ENCODE measurements around the gene KAT2A. TPM values are rescaled to one million over a fixed set of nuclear protein-coding genes. Genes with fewer than 3 reads are reported as not detected.

The KAT2A gene
- total RNA-seq, 3 donors from 2014 or later (not counting 1 experiment from before 2014, with no cell fraction given): 29.6 to 32.8 (median 29.9) TPM

- Mint-ChIP-seq H3K27me3 (ENCODE audit: low read depth in 2 of 2) (no peaks in the 10 kb centered on the region), H3K27ac (peak within 1 kb of the TSS; percentile 89 to 95), H3K9me3 (no peaks in the 10 kb centered on the region), H3K4me3 (peak within 1 kb of the TSS; percentile 86), H3K36me3 (no peaks in the 10 kb centered on the region), H3K4me1 (peaks cover 9 to 31% of the 10 kb centered on the region in 2 donors)
- peak; percentile 84 to 89 (median 86) for ATAC-seq
- Histone ChIP-seq H3K27me3 (ENCODE audit: control insufficient read depth, insufficient read depth, low read length) (no peaks in the 10 kb centered on the region), H3K9me3 (ENCODE audit: control insufficient read depth, insufficient read depth, low read length) (no peaks in the 10 kb centered on the region), H3K27ac (ENCODE audit: low read length) (peak within 1 kb of the TSS; percentile 78), H3K4me3 (ENCODE audit: low read length) (peak within 1 kb of the TSS; percentile 45), H3K4me1 (ENCODE audit: control insufficient read depth, insufficient read depth, low read length) (peaks cover 45% of the 10 kb centered on the region), H3K36me3 (ENCODE audit: control insufficient read depth, insufficient read depth, low read length) (peaks cover 17% of the 10 kb centered on the region)
- peak; percentile 68 to 94 for DNase-seq
- TF ChIP-seq CTCF (IDR thresholded peaks at IDR 0.05): no peak
- WGBS (ENCODE audit: insufficient coverage): 0% methylated on average over 10 of the region's 10 CpGs
- intact Hi-C loops (cut with micrococcal nuclease): loop anchor here (1.0 kb wide), 1 partner anchor 43 kb away; no protein-coding TSS in a partner anchor
Observed at GRCh38 chr17:42112552-42113176, 8.5 kb downstream of the KAT2A start, which contains the start of gene DHX58. Gene DHX58 (minus strand): TSS chr17:42112714. CDS start chr17:42111892, 822 bp downstream.

DNA sequence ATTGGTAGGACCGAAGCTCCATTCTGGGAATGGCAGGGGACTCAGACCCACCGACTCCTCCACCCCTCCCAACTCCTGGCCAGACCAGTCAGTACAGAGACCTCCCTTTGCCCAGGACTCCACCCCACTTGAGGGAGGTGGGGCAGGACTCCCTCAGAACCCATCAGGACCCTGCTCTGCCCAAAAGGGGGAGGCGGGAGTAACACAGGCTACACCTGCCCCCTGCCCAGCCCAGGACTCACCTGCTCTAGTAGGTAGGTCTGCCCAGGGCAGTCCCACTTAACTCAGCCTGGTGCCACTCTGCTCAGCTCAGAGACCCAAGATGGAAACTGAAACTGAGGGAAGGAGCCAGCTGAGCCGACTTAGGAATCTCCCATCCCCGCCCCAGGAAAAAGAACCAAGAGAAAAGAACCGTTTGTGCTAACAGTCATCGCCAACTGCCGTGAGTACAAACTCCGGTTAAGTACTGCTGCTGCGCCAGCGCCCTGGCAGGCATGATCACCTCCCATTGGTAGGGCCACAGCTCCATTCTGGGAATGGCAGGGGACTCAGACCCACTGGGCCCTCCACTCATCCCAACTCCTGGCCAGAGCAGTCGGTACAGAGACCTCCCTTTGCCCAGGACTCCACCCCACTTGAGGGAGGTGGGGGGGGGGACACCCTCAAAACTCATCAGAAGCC is 9.2 kb downstream of the KAT2A start:
- peaks cover 9 to 31% of the 10 kb centered on the region in 2 donors for H3K4me1 Mint-ChIP-seq
- no peaks in the 10 kb centered on the region for H3K36me3 Mint-ChIP-seq
- Histone ChIP-seq H3K4me3 (ENCODE audit: low read length) (peak overlapping the region; percentile 45), H3K27ac (ENCODE audit: low read length) (peak overlapping the region; percentile 78), H3K27me3 (ENCODE audit: control insufficient read depth, insufficient read depth, low read length) (no peaks in the 10 kb centered on the region), H3K9me3 (ENCODE audit: control insufficient read depth, insufficient read depth, low read length) (no peaks in the 10 kb centered on the region), H3K36me3 (ENCODE audit: control insufficient read depth, insufficient read depth, low read length) (peaks cover 13% of the 10 kb centered on the region), H3K4me1 (ENCODE audit: control insufficient read depth, insufficient read depth, low read length) (peaks cover 50% of the 10 kb centered on the region)
- H3K4me3 Mint-ChIP-seq: peak overlapping the region; percentile 86
- DNase-seq (peak in 1 of 2 donors; percentile 60), ATAC-seq (peak; percentile 5 to 17 (median 6))
- intact Hi-C loops (cut with micrococcal nuclease): loop anchor here (1.0 kb wide), 1 partner anchor 43 kb away; no protein-coding TSS in a partner anchor
- no peaks in the 10 kb centered on the region for H3K9me3 Mint-ChIP-seq
- H3K27ac Mint-ChIP-seq: peak overlapping the region; percentile 89 to 95
- no peak for TF ChIP-seq CTCF (IDR thresholded peaks at IDR 0.05)
- WGBS (ENCODE audit: insufficient coverage): 24% methylated on average over 11 of the region's 12 CpGs
- no peaks in the 10 kb centered on the region for H3K27me3 Mint-ChIP-seq (ENCODE audit: low read depth in 2 of 2)

DNA sequence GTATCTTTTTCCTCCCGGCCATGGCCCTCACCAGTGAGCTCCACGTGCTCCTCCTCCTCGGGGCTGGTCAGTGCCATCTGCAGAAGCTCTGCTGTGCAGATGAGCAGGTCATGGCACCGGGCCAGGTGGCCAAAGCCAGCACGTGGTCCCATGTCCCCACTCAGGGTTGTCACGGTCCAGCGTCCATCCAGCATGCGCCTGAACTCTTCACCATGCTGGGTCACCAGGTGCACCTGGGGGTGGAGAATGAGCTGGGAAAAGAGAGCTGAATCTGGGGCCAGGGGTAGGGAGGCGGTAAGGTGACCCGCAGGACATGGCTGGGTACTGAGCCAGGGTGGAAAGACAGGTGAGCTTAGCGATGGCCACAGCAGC is 9.9 kb downstream of the KAT2A start:
- Histone ChIP-seq H3K4me3 (ENCODE audit: low read length) (no peak overlapping the region), H3K4me1 (ENCODE audit: control insufficient read depth, insufficient read depth, low read length) (peaks cover 43% of the 10 kb centered on the region), H3K9me3 (ENCODE audit: control insufficient read depth, insufficient read depth, low read length) (no peaks in the 10 kb centered on the region), H3K36me3 (ENCODE audit: control insufficient read depth, insufficient read depth, low read length) (peaks cover 13% of the 10 kb centered on the region), H3K27me3 (ENCODE audit: control insufficient read depth, insufficient read depth, low read length) (no peaks in the 10 kb centered on the region), H3K27ac (ENCODE audit: low read length) (no peak overlapping the region)
- DNase-seq (no peak), ATAC-seq (no peak)
- TF ChIP-seq CTCF (IDR thresholded peaks at IDR 0.05): no peak
- Mint-ChIP-seq H3K27me3 (ENCODE audit: low read depth in 2 of 2) (no peaks in the 10 kb centered on the region), H3K9me3 (no peaks in the 10 kb centered on the region), H3K4me1 (peaks cover 9 to 29% of the 10 kb centered on the region in 2 donors), H3K36me3 (no peaks in the 10 kb centered on the region), H3K27ac (peak overlapping the region; percentile 5 to 95), H3K4me3 (no peak overlapping the region)
- 95% methylated on average over 11 of the region's 11 CpGs for WGBS (ENCODE audit: insufficient coverage)
- intact Hi-C loops (cut with micrococcal nuclease): no loop called here
